ENCODE data around the gene CHST9.

CHST9 gene

DNA sequence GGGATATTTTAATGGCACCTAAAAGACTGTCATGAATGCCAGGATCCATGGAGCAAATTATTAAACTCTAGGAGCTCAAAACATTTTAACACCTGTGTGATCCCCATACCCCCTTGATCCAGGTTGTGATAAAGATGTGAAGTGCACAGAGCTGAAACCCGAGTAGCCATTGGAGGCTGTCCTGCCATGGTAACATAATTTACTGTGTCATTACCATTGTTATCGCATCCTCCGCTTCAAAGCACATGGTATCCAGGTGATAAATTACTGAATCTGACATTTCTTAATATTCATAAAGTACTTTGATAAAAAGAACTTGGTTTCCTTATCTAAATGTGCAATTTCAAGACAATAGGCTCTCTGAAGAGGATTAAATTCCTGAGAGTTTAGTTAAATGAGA lies 109.3 kb downstream of the CHST9 start:
- DNase-seq, result no peak

GRCh38 chr18:27073404-27073830 lies 111.7 kb downstream of the CHST9 start:
- no peak for DNase-seq

- DNase-seq, result no peak
These were observed 120.4 kb downstream of the CHST9 start for GRCh38 chr18:27064673-27065072.

- DNase-seq, result no peak
These were observed 122.3 kb downstream of the CHST9 start for GRCh38 chr18:27062802-27063201.

- DNase-seq, result no peak
These were observed 123.5 kb downstream of the CHST9 start for GRCh38 chr18:27061488-27062095.

DNA sequence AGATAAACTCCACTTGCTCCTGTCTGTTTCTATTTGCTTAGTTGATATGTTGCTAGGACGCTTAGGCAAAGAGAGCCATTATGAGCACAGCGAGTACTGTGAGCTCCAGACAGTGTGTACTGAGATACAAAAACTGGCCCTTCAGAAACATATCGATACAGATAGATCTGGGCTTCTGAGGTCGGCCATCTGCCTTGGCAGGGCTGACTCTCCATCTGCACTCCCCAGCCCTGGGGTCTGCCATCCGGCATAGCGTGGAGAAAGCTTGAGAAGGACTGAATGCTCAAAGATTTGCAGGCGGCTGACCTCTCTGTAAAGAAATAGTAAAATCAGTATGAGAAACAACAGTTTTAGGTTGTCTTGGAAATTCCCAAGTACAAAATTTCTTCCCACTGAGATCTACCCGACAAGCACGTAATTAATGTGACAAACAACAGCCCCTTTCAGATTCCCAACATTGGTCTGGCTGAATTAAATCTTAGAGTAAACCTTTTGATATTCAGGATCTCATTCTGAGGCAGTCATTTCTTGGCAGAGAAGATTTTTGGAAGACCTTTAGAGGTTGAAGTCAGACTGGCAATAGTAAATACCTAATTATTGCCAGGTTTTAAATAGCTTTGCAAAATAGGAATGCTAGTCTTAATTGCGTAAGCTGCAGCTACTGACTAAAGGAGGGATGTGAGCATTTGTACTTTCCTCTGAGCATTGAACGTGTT lies 127.4 kb downstream of the CHST9 start:
- DNase-seq, result peak; percentile 1

GRCh38 chr18:27054926-27055325 lies 130.2 kb downstream of the CHST9 start:
- no peak for DNase-seq

DNA sequence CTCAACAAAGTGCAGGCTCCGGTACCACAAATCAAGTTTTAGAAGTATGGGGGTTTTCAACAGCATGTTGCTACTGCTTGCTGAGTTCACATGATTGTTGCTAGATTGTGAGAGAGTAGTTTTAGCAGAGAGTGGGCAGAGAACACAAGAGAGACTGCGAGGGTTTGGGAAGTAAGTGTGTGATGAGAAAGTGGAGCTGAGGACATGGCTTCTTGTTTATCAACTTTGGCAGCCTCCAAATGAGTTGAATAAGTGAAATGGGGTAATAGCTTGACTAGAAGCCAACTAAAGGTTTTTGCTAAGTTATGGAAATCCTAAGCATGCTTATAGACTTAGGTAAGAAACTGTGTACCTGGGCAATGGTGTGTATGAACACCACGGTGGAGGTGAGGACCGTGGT lies 135.1 kb downstream of the CHST9 start:
- no peak for DNase-seq

GRCh38 chr18:27045342-27045741 lies 139.8 kb downstream of the CHST9 start:
- no peak for DNase-seq

- no peak for DNase-seq
These were observed 142.9 kb downstream of the CHST9 start for GRCh38 chr18:27042177-27042576.

DNA sequence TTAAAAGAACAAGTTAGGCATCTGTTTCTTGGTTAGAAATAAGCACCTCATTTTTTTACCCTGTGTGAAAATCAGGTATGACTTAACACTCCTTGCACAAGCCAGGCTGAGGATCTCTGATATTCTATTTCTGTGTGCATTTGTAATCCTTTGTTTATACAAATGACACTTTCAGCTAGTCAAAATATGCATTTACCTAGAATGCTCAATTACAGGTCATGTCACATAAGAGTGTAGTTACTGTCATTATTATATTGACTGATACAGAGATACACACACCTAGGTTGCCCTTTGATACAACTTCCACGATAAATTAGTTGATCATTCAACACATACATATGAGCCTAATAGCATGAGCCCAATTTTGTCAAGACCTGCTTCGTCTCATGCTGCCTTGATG lies 144.3 kb downstream of the CHST9 start:
- DNase-seq, result no peak

DNA sequence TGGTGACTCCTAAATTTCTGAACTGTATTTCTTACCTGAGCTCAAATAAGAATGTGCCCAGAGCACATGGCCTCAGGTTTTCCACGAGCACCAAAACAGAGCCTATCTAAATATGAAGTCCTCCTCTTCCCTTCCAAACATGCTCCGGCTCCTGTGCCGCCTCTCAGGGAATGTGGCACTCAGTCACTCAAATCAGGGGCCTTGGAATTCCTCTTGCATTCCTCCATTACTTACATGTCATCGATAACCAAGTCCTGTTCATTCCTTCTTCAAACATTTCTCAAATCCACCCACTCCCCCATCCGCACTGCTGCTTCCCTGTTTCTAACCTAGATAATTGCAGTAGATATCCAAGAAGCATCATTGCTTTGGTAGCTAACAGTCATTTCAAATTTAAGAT lies 151.4 kb downstream of the CHST9 start:
- DNase-seq, result peak; percentile 11

GRCh38 chr18:27030421-27030820 lies 154.7 kb downstream of the CHST9 start:
- no peak for DNase-seq

DNA sequence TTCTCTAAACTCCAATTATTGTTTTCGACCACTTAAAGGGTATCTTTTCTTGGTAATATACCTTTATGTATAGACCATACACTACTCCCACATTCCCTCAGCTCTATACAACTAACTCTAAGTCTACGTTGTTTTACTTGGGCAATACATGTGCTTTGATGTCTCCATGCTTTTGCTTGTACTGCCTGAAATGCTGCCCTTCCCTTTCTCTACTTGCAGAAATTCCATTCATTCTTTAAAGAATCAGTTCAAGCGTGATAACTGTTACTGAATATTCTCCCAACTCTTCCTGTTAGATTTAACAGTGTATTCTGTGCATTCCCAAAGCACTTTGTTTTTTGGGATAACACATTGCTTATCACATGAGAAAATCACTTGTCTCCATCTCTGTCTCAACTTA lies 162.6 kb downstream of the CHST9 start:
- no peak for DNase-seq

DNA sequence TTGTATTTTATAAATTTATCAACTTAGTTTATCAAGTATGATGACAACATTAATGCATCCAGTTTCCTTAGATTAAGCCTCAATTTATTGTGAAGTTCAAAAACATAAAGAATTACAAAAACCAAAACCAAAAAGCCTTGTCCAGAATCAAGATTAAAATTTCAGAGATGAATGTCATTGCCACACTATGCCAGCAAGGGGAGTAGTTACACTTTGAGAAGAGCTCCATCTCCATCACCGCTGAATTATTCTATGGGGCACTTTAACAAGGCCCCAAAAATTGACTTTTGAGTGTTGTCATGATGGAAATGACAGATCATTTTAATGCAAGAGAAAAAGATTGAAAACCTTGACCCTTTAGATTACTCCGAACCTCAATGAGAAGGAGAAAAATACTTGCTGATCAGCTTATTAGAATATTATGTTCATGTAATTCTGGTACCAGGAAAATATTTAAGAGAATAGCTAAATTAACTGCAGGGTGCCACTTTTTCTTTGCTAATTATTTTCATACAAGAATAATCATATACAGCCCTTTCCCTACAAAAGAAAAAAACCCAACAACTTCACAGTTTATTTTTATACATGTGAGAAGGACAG lies 167.1 kb downstream of the CHST9 start:
- peak; percentile 61 for DNase-seq

- DNase-seq, result no peak
These were observed 170.3 kb downstream of the CHST9 start for GRCh38 chr18:27014841-27015240.

DNA sequence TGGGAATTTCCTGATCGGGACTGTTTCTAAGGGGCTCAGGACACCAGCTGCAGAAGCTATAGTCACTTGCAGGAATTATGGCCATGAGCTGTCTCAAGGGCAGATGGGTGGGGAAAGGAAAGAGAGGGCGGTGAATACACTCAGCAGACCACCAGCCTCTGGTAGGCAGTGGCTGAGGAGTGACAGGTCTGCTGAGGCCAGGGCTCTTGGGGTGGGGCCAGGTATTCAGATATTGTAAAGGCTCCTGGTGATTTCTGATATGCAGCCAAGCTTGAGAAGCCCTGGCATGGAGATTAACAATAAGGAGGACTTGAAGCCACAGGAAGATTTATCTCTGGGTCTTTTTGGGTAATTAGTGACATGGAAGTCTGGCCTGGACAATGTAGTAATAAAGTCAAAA lies 174.3 kb downstream of the CHST9 start:
- no peak for DNase-seq

- DNase-seq, result no peak
These were observed 175.8 kb downstream of the CHST9 start for GRCh38 chr18:27009293-27009692.

DNA sequence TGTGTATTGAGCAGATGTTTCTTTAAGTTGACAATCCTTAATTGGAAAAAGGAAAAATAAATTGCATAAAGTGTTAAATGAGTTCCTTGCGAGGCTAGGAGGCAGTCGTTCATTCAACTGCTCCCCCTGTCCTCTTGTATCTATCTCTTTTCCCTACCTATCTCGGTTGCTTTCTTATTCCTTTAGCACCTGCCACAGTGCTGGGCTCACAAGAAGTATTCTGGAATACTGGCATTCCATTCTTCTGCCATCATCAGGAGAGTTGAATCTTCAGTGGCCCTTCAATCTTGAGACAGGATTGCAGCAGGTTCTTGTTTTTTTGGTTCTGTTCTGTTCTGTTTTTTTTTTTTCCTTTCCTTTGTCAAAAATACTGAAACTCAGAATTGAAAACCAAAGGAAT lies 176.5 kb downstream of the CHST9 start:
- DNase-seq, result no peak

GRCh38 chr18:27007880-27008279 lies 177.2 kb downstream of the CHST9 start:
- DNase-seq, result no peak

GRCh38 chr18:27005589-27005988 lies 179.5 kb downstream of the CHST9 start:
- peak; percentile 74 for DNase-seq

DNA sequence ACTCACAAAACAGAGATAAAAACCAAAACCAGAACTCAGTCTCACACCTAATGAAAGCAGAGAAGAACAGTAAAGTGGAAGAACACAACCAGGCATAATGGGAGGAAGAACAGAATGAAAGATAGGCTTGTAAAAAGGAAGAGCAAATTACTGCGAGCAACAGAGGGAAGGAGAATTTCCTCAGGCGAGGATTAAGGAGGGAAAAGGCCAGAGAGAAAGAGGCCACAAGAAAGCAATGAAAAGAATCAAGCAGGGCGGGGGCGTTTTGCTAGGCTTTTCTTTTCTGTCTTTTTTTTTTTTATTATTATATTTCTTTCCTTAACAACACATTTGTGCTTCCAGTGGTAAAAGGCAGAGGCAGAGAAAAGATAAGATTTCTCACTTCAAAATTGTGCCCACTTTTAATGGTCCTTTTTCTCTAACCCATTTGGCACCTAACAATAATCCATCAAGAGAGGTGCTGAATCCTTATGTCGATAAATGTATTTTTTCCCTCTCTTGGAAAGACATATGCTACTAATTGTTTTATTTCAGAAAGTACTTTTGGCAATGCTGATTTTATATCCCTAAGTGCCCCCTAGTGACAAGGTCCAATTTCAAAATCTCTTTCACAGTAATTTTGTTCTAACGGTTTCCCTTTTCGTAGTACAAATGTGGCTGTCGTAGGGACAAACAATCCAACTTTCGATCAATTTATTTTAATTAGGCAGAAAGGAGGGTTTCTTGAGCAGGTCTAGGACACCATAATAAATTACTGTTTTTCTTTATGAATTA lies 180.9 kb downstream of the CHST9 start:
- DNase-seq, result peak; percentile 26

- no peak for DNase-seq
These were observed 185.3 kb downstream of the CHST9 start for GRCh38 chr18:26999797-27000196.

DNA sequence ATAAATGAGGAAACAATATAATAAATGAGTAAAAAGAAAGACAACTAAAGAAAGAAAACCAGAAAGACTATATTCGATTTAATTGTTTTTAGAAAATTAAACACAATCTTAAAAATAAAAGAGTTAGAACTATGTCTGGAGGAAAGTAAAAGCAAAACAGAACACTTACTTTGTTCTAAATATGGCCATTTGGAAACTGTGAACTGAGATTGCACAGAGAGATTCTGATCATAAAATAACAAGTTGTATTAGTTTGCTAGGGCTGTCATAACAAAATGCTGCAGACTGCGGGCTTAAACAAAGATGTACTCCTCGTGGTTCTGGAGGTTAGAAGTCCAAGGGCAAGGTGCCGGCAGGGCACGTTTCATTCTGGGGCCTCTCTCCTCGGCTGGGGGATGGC lies 191.5 kb downstream of the CHST9 start:
- no peak for DNase-seq

Measured in NCI-H82 (cell line).